H9 (cell line): Measurements from ENCODE around the gene TTC27. TPM values are rescaled to one million over a fixed set of nuclear protein-coding genes. Genes with fewer than 3 reads are reported as not detected.

ENCODE experiments used
- DNase-seq: peaks from one replicate; pipeline ENCODE4 v3.0.0-alpha.2; 2017
- H2AFZ ChIP-seq: one replicate; pipeline ENCODE4 v1.6.1; 2013; ENCODE audit warnings: mild to moderate bottlenecking, low read length, control low read depth, moderate library complexity
- H2AK5ac ChIP-seq: 2 replicates; pipeline ENCODE4 v1.6.1; 2013; ENCODE audit warnings: low read length, control low read depth, mixed read lengths; ENCODE audit not compliant: insufficient read length
- H2BK120ac ChIP-seq: one replicate; pipeline ENCODE4 v1.6.1; 2013; ENCODE audit warnings: low read depth, mild to moderate bottlenecking, low read length, control low read depth, inconsistent platforms; ENCODE audit not compliant: poor library complexity, severe bottlenecking
- H2BK12ac ChIP-seq: 2 replicates; pipeline ENCODE4 v1.6.1; 2013; ENCODE audit warnings: low read length, control low read depth, mixed read lengths, low read depth; ENCODE audit not compliant: insufficient read length
- H2BK15ac ChIP-seq: 2 replicates; pipeline ENCODE4 v1.6.1; 2013; ENCODE audit warnings: low read depth, low read length, control low read depth
- H2BK20ac ChIP-seq: one replicate; pipeline ENCODE4 v1.6.1; 2013; ENCODE audit warnings: low read depth, mild to moderate bottlenecking, low read length, control low read depth, inconsistent platforms; ENCODE audit not compliant: poor library complexity, severe bottlenecking
- H2BK5ac ChIP-seq: 2 replicates; pipeline ENCODE4 v1.6.1; 2013; ENCODE audit warnings: low read length, control low read depth, mixed read lengths; ENCODE audit not compliant: insufficient read length
- H3K14ac ChIP-seq: 2 replicates; pipeline ENCODE4 v1.6.1; 2013; ENCODE audit warnings: low read length, control low read depth; ENCODE audit not compliant: insufficient read depth
- H3K18ac ChIP-seq: 2 replicates; pipeline ENCODE4 v1.6.1; 2013; ENCODE audit warnings: low read depth, mild to moderate bottlenecking, mixed read lengths, low read length, control low read depth; ENCODE audit not compliant: insufficient read length
- H3K23ac ChIP-seq: 2 replicates; pipeline ENCODE4 v1.6.1; 2013; ENCODE audit warnings: low read length, control low read depth, mixed read lengths, low read depth; ENCODE audit not compliant: insufficient read length
- H3K23me2 ChIP-seq: 2 replicates; pipeline ENCODE4 v1.6.1; 2013; ENCODE audit warnings: low read depth, mild to moderate bottlenecking, mixed read lengths, low read length, control low read depth; ENCODE audit not compliant: insufficient read length, poor library complexity, severe bottlenecking
- H3K27ac ChIP-seq: 2 replicates; pipeline ENCODE4 v1.5.1; 2013; ENCODE audit warnings: low read length, control low read depth, mixed read lengths, low read depth; ENCODE audit not compliant: insufficient read length
- H3K27me3 ChIP-seq: 2 replicates; pipeline ENCODE4 v1.6.1; 2013; ENCODE audit warnings: low read length, control low read depth, inconsistent platforms; ENCODE audit not compliant: insufficient read depth
- H3K4ac ChIP-seq: 2 replicates; pipeline ENCODE4 v1.6.1; 2013; ENCODE audit warnings: low read depth, mild to moderate bottlenecking, control low read depth, inconsistent platforms, low read length, moderate library complexity
- H3K4me1 ChIP-seq: 2 replicates; pipeline ENCODE4 v1.6.1; 2013; ENCODE audit warnings: low read length, control low read depth, inconsistent platforms; ENCODE audit not compliant: insufficient read depth
- H3K4me2 ChIP-seq: 2 replicates; pipeline ENCODE4 v1.6.1; 2013; ENCODE audit warnings: low read length, control low read depth, mixed read lengths; ENCODE audit not compliant: insufficient read length, insufficient read depth
- H3K56ac ChIP-seq: 2 replicates; pipeline ENCODE4 v1.6.1; 2013; ENCODE audit warnings: low read depth, mild to moderate bottlenecking, mixed read lengths, low read length, control low read depth; ENCODE audit not compliant: insufficient read length
- H3K79me1 ChIP-seq: 2 replicates; pipeline ENCODE4 v1.6.1; 2013; ENCODE audit warnings: low read depth, mild to moderate bottlenecking, moderate library complexity, low read length, control low read depth, inconsistent platforms; ENCODE audit not compliant: insufficient read depth, poor library complexity, severe bottlenecking
- H3K79me2 ChIP-seq: 2 replicates; pipeline ENCODE4 v1.6.1; 2013; ENCODE audit warnings: low read length, control low read depth, inconsistent platforms; ENCODE audit not compliant: insufficient read depth
- H3K9ac ChIP-seq: 2 replicates; pipeline ENCODE4 v1.6.1; 2013; ENCODE audit warnings: low read length, control low read depth, mixed read lengths; ENCODE audit not compliant: insufficient read length; ENCODE audit errors: extremely low read depth
- H3K9me3 ChIP-seq: one replicate; pipeline ENCODE4 v1.6.1; 2013; ENCODE audit warnings: low read depth, low read length, inconsistent platforms; ENCODE audit not compliant: control insufficient read depth
- H3T11ph ChIP-seq: one replicate; pipeline ENCODE4 v1.6.1; 2013; ENCODE audit warnings: mild to moderate bottlenecking, low read length, control low read depth, inconsistent platforms
- H4K20me1 ChIP-seq: one replicate; pipeline ENCODE4 v1.6.1; 2013; ENCODE audit not compliant: control insufficient read depth, insufficient read length, insufficient read depth
- H4K5ac ChIP-seq: 2 replicates; pipeline ENCODE4 v1.6.1; 2013; ENCODE audit warnings: low read depth, mild to moderate bottlenecking, mixed read lengths, low read length, control low read depth; ENCODE audit not compliant: insufficient read length
- H4K8ac ChIP-seq: replicated peaks from 2 replicates; pipeline ENCODE4 v1.6.1; 2013; ENCODE audit warnings: low read length, control low read depth, mixed read lengths, low read depth; ENCODE audit not compliant: insufficient read length
- H4K91ac ChIP-seq: 2 replicates; pipeline ENCODE4 v1.6.1; 2013; ENCODE audit warnings: low read depth, mild to moderate bottlenecking, moderate library complexity, mixed read lengths, low read length, control low read depth; ENCODE audit not compliant: insufficient read length
- H3K27ac Mint-ChIP-seq, 3 experiments: 2 replicates in 2 of 3; 3 replicates in 1 of 3; pipeline ENCODE4 v1.8.0; 2020 to 2021; ENCODE audit warnings: mixed read lengths in 3 of 3, mild to moderate bottlenecking in 1 of 3, moderate library complexity in 1 of 3
- H3K27me3 Mint-ChIP-seq: 2 replicates; pipeline ENCODE4 v1.8.0; 2021; ENCODE audit warnings: low read depth, mild to moderate bottlenecking, moderate library complexity, mixed read lengths
- H3K36me3 Mint-ChIP-seq, 3 experiments: 2 replicates in 2 of 3; 3 replicates in 1 of 3; pipeline ENCODE4 v1.8.0; 2020 to 2021; ENCODE audit warnings: low read depth in 3 of 3, mixed read lengths in 3 of 3; ENCODE audit not compliant: insufficient read depth in 1 of 3
- H3K4me1 Mint-ChIP-seq, 2 experiments: 2 replicates each; pipeline ENCODE4 v1.8.0; 2020; ENCODE audit warnings: mixed read lengths in 2 of 2
- H3K4me3 Mint-ChIP-seq, 2 experiments: 2 replicates in 1 of 2; 3 replicates in 1 of 2; pipeline ENCODE4 v1.8.0; 2020 to 2021; ENCODE audit warnings: mild to moderate bottlenecking in 2 of 2, mixed read lengths in 2 of 2, moderate library complexity in 1 of 2
- H3K9me3 Mint-ChIP-seq, 2 experiments: 2 replicates in 1 of 2; 3 replicates in 1 of 2; pipeline ENCODE4 v1.8.0; 2020; ENCODE audit warnings: mild to moderate bottlenecking in 2 of 2, mixed read lengths in 2 of 2, moderate library complexity in 1 of 2
- WGBS: extraction: QIAGEN DNeasy Blood & Tissue Kit; methylation state at CpG from one replicate; pipeline ENCODE4 v1.1.7; 2013; ENCODE audit warnings: missing lambda C conversion rate, low lambda C conversion rate, mixed read lengths; ENCODE audit not compliant: insufficient read length; ENCODE audit errors: extremely low coverage; 5-methylcytosine and 5-hydroxymethylcytosine counted together
- total RNA-seq: library from RNA; stranded (reverse); gene quantifications from 2 replicates; pipeline ENCODE4 v1.2.1, GENCODE V29; 2021
- TF ChIP-seq, protein P1 (sequence below): fragments of 200-600 bp; sonication (generic); conservative IDR thresholded peaks from 3 replicates; pipeline ENCODE4 v1.8.0; 2021; ENCODE audit warnings: antibody characterized with exemption, mild to moderate bottlenecking

TTC27 gene
- total RNA-seq, 1 experiment from 2014 or later, result 26.0 TPM

GRCh38 chr2:32611366-32611765, 16.5 kb upstream of the TTC27 start:
- H3K4me3 Mint-ChIP-seq, result no peak overlapping the region
- no peak overlapping the region for H3K4ac ChIP-seq
- H3K4me1 ChIP-seq, result no peaks in the 10 kb centered on the region
- no peak overlapping the region for H3K23ac ChIP-seq
- no peak overlapping the region for H4K5ac ChIP-seq
- H3K9me3 ChIP-seq, result no peaks in the 10 kb centered on the region
- H3K4me2 ChIP-seq, result no peak overlapping the region
- H3K14ac ChIP-seq, result no peak overlapping the region
- WGBS, result no CpG with 5 or more reads among the region's 2 CpGs
- H2AK5ac ChIP-seq, result no peak overlapping the region
- no peak overlapping the region for H2BK15ac ChIP-seq
- no peak overlapping the region for H2BK12ac ChIP-seq
- H3K27ac Mint-ChIP-seq, result no peak overlapping the region
- no peak overlapping the region for H4K8ac ChIP-seq
- H3K18ac ChIP-seq, result no peak overlapping the region
- no peaks in the 10 kb centered on the region for H3K9me3 Mint-ChIP-seq
- no peak overlapping the region for H3K9ac ChIP-seq
- no peaks in the 10 kb centered on the region for H3K27me3 Mint-ChIP-seq
- no peaks in the 10 kb centered on the region for H3K79me2 ChIP-seq
- H2BK20ac ChIP-seq, result no peak overlapping the region
- H3K79me1 ChIP-seq, result no peaks in the 10 kb centered on the region
- no peaks in the 10 kb centered on the region for H4K20me1 ChIP-seq
- H2BK5ac ChIP-seq, result no peak overlapping the region
- no peak overlapping the region for H4K91ac ChIP-seq
- no peak overlapping the region for H3K56ac ChIP-seq
- H3K27me3 ChIP-seq, result no peaks in the 10 kb centered on the region
- no peak overlapping the region for H2BK120ac ChIP-seq
- TF ChIP-seq, protein P1, sequence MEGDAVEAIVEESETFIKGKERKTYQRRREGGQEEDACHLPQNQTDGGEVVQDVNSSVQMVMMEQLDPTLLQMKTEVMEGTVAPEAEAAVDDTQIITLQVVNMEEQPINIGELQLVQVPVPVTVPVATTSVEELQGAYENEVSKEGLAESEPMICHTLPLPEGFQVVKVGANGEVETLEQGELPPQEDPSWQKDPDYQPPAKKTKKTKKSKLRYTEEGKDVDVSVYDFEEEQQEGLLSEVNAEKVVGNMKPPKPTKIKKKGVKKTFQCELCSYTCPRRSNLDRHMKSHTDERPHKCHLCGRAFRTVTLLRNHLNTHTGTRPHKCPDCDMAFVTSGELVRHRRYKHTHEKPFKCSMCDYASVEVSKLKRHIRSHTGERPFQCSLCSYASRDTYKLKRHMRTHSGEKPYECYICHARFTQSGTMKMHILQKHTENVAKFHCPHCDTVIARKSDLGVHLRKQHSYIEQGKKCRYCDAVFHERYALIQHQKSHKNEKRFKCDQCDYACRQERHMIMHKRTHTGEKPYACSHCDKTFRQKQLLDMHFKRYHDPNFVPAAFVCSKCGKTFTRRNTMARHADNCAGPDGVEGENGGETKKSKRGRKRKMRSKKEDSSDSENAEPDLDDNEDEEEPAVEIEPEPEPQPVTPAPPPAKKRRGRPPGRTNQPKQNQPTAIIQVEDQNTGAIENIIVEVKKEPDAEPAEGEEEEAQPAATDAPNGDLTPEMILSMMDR, result no peak
- H2AFZ ChIP-seq, result no peak overlapping the region
- H3K36me3 Mint-ChIP-seq, result peaks cover 12 to 52% (median 34%) of the 10 kb centered on the region in 3 experiments; a peak in 6 of 7 replicates
- no peak overlapping the region for H3K27ac ChIP-seq
- H3K4me1 Mint-ChIP-seq, result no peaks in the 10 kb centered on the region
- no peaks in the 10 kb centered on the region for H3K23me2 ChIP-seq
- no peak for DNase-seq
- H3T11ph ChIP-seq, result no peak overlapping the region
